GM12878 (cell line): ENCODE results near the gene TIMM17B. TPM values are rescaled to one million over a fixed set of nuclear protein-coding genes. Genes with fewer than 3 reads are reported as not detected.

Source experiments
- ATAC-seq: fragments of 200-7000 bp; cut with Tn5 transposase; 3 replicates; pipeline ENCODE4 v1.9.1; 2020; ENCODE audit warnings: mild to moderate bottlenecking, moderate library complexity
- BruUV-seq: library from RNA; stranded (reverse); fragments of 400-500 nt; replicated peaks from 2 replicates; lab custom pipeline; 2021; lab: Mats Ljungman, UMichigan
- CTCF ChIA-PET: fragments of 300-600 bp; sonication (Branson Sonifier 250); formaldehyde crosslinking; extraction: SDS; loops from one replicate; lab custom pipeline; 2021; ENCODE audit warnings: inconsistent platforms; lab: Yijun Ruan, JAX
- POLR2A ChIA-PET: fragments of 350-600 bp; formaldehyde crosslinking; extraction: SDS; loops from one replicate; lab custom pipeline; 2021; ENCODE audit warnings: inconsistent platforms; lab: Charles Lee
- RAD21 ChIA-PET: fragments of 300-600 bp; sonication (Branson Sonifier 250); formaldehyde crosslinking; loops from one replicate; lab custom pipeline; 2023; ENCODE audit warnings: antibody characterized with exemption; ENCODE audit not compliant: unreplicated experiment; lab: Charles Lee
- SMC1A ChIA-PET: fragments of 300-600 bp; sonication (Branson Sonifier 250); formaldehyde crosslinking; loops from one replicate; lab custom pipeline; 2023; ENCODE audit not compliant: unreplicated experiment, uncharacterized antibody; lab: Charles Lee
- DNase-seq: peaks from one replicate; pipeline ENCODE4 v3.0.0-alpha.2; 2011; ENCODE audit warnings: low read depth, low spot score
- FAIRE-seq: peaks from 3 replicates; lab custom pipeline; 2011; peaks lifted over from hg19 to GRCh38; lab: Jason Lieb, UNC
- H2AFZ ChIP-seq: 2 replicates; pipeline ENCODE4 v1.6.0; 2011; ENCODE audit warnings: low read depth, low read length, control low read depth; ENCODE audit not compliant: control insufficient read depth
- H3K27ac ChIP-seq: 2 replicates; pipeline ENCODE4 v1.5.1; 2011; ENCODE audit warnings: control low read depth; ENCODE audit not compliant: control insufficient read depth, insufficient read depth
- H3K27me3 ChIP-seq, 2 experiments: replicated peaks in 1 of 2; 2 replicates each; pipeline versions ENCODE4 v1.6.0 to v1.6.1; 2011; ENCODE audit warnings: low read length in 1 of 2; ENCODE audit not compliant: control insufficient read depth in 2 of 2, insufficient read depth in 2 of 2
- H3K36me3 ChIP-seq, 2 experiments: 2 replicates each; pipeline ENCODE4 v1.5.1; 2011; ENCODE audit warnings: low read length in 1 of 2; ENCODE audit not compliant: control insufficient read depth in 2 of 2, insufficient read depth in 2 of 2
- H3K4me1 ChIP-seq: 2 replicates; pipeline ENCODE4 v1.6.1; 2011; ENCODE audit warnings: mild to moderate bottlenecking, low read length, moderate library complexity, mixed read lengths; ENCODE audit not compliant: control insufficient read depth, insufficient read depth
- H3K4me2 ChIP-seq: 2 replicates; pipeline ENCODE4 v1.6.0; 2011; ENCODE audit warnings: control low read depth; ENCODE audit not compliant: control insufficient read depth, insufficient read depth
- H3K4me3 ChIP-seq: fragments of 200-600 bp; sonication (generic); 2 replicates; pipeline ENCODE4 v1.5.1; 2016
- H3K79me2 ChIP-seq: 2 replicates; pipeline ENCODE4 v1.6.0; 2011; ENCODE audit warnings: low read length; ENCODE audit not compliant: control insufficient read depth, insufficient read depth
- H3K9ac ChIP-seq: 2 replicates; pipeline ENCODE4 v1.8.0; 2011; ENCODE audit warnings: low read length, control low read depth, mixed read lengths; ENCODE audit not compliant: control insufficient read depth, insufficient read depth
- H3K9me3 ChIP-seq: replicated peaks from 3 replicates; pipeline ENCODE4 v1.5.1; 2011; ENCODE audit warnings: mild to moderate bottlenecking, low read length; ENCODE audit not compliant: control insufficient read depth, insufficient read depth
- H4K20me1 ChIP-seq: 2 replicates; pipeline ENCODE4 v1.6.0; 2011; ENCODE audit not compliant: control insufficient read depth, insufficient read depth
- CBFB ChIP-seq: IDR thresholded peaks from 2 replicates; pipeline ENCODE4 v1.6.1; 2016; ENCODE audit warnings: antibody characterized with exemption, low read depth
- CREM ChIP-seq: IDR thresholded peaks from 2 replicates; pipeline ENCODE4 v1.6.1; 2014; ENCODE audit warnings: antibody characterized with exemption, low read depth
- DPF2 ChIP-seq: fragments of 450-650 bp; IDR thresholded peaks from 2 replicates; pipeline ENCODE4 v1.6.1; 2017; ENCODE audit warnings: mild to moderate bottlenecking
- E4F1 ChIP-seq: fragments of 450-650 bp; IDR thresholded peaks from 2 replicates; pipeline ENCODE4 v1.6.1; 2018; ENCODE audit warnings: borderline replicate concordance, mild to moderate bottlenecking; ENCODE audit not compliant: partially characterized antibody
- ETV6 ChIP-seq, 2 experiments: fragments of 450-650 bp in 1 of 2; IDR thresholded peaks in 1 of 2; conservative IDR thresholded peaks in 1 of 2; 2 replicates each; pipeline ENCODE4 v1.6.1; 2014; ENCODE audit warnings: antibody characterized with exemption in 1 of 2, borderline replicate concordance in 1 of 2, low read depth in 1 of 2, mild to moderate bottlenecking in 1 of 2, moderate library complexity in 1 of 2
- KDM1A ChIP-seq: fragments of 200-600 bp; sonication (generic); IDR thresholded peaks from 2 replicates; pipeline ENCODE4 v1.6.1; 2016; ENCODE audit warnings: borderline replicate concordance
- MYC ChIP-seq: IDR thresholded peaks from 2 replicates; pipeline ENCODE4 v1.6.1; 2011; ENCODE audit warnings: mild to moderate bottlenecking, low read length, moderate library complexity, inconsistent platforms; ENCODE audit not compliant: insufficient read depth, insufficient replicate concordance, insufficient read length, severe bottlenecking
- RAD51 ChIP-seq: fragments of 450-650 bp; IDR thresholded peaks from 2 replicates; pipeline ENCODE4 v1.6.1; 2016; ENCODE audit warnings: moderate library complexity, mild to moderate bottlenecking, inconsistent platforms
- REST ChIP-seq: IDR thresholded peaks from 2 replicates; pipeline ENCODE4 v1.6.1; 2012; ENCODE audit warnings: mild to moderate bottlenecking, low read depth, low read length
- SPI1 ChIP-seq: IDR thresholded peaks from 2 replicates; pipeline ENCODE4 v1.6.1; 2011; ENCODE audit warnings: low read depth, mild to moderate bottlenecking, low read length, moderate library complexity, borderline replicate concordance; ENCODE audit not compliant: insufficient read depth
- STAT1 ChIP-seq: fragments of 450-650 bp; conservative IDR thresholded peaks from 2 replicates; pipeline ENCODE4 v1.6.1; 2014; ENCODE audit warnings: antibody characterized with exemption, mild to moderate bottlenecking
- YBX1 ChIP-seq: fragments of 450-650 bp; IDR thresholded peaks from 2 replicates; pipeline ENCODE4 v1.6.1; 2016; ENCODE audit warnings: antibody characterized with exemption
- ZNF687 ChIP-seq: fragments of 450-650 bp; IDR thresholded peaks from 2 replicates; pipeline ENCODE4 v1.6.1; 2017; ENCODE audit warnings: mild to moderate bottlenecking, moderate library complexity
- WGBS: methylation state at CpG from one replicate; pipeline ENCODE4 v1.1.6; 2016; ENCODE audit warnings: low lambda C conversion rate; ENCODE audit not compliant: insufficient replicate concordance, insufficient coverage; ENCODE audit errors: missing lambda C conversion rate; 5-methylcytosine and 5-hydroxymethylcytosine counted together
- in situ Hi-C: fragments of 300-500 bp; cut with MboI; formaldehyde crosslinking; loops from 9 replicates; pipeline ENCODE4 v1.14.3; 2018; ENCODE audit warnings: mixed read lengths
- intact Hi-C: fragments of 100-400 bp; cut with micrococcal nuclease; formaldehyde crosslinking; loops from one replicate; pipeline ENCODE4 v1.14.2; 2022; ENCODE audit not compliant: unreplicated experiment
- polyA plus RNA-seq, 11 experiments: library from polyadenylated mRNA; depleted of rRNA in 4 of 11; unstranded in 6 of 11; stranded (reverse) in 5 of 11; fragments of >200 nt; fragmentation: Nextera tagmentation in 4 of 11; fragmentation: Illumina TruSeq in 1 of 11; extraction: Ambion mirVana in 4 of 11; extraction: Trizol in 1 of 11; gene quantifications; 1 replicate in 1 of 11; 2 replicates in 10 of 11; pipeline versions ENCODE4 v1.2.1 to v1.2.3, GENCODE V29; 2011 to 2016; ENCODE audit warnings: inconsistent platforms in 2 of 11, missing spikeins in 2 of 11, low read depth in 1 of 11
- total RNA-seq, 4 experiments: library from RNA; depleted of rRNA in 3 of 4; stranded (reverse); fragments of >200 nt in 3 of 4; fragmentation: Illumina TruSeq in 1 of 4; extraction: Trizol in 1 of 4; gene quantifications; 2 replicates each; pipeline versions ENCODE4 v1.2.1 to v1.2.3, GENCODE V29; 2013 to 2021

Gene TIMM17B
- total and polyA plus RNA-seq, 10 of the 15 experiments (the other 5 are each of a cell fraction or from before 2014, with no cell fraction given), result 4.5 to 88.7 (median 47.5) TPM

GRCh38 chrX:48896611-48897011 is 957 bp downstream of the TIMM17B start:
- H3K27ac ChIP-seq, result peak overlapping the region; percentile 93
- BruUV-seq, result no TSS peak
- FAIRE-seq (no peak), ATAC-seq (no peak), DNase-seq (no peak)
- POLR2A ChIA-PET, result interaction anchor here (0.6 to 2.1 kb wide), 3 partner anchors 15 to 242 kb away, joined by 4 to 15 read pairs (median 4); partner anchors contain the start of genes HDAC6 and SLC35A2
- no peaks in the 10 kb centered on the region for H3K4me1 ChIP-seq
- intact Hi-C loops (loop anchor here (5.0 to 10.0 kb wide), 2 partner anchors 146 to 422 kb away; partner anchors contain the start of genes FTSJ1, SLC38A5 and TFE3), in situ Hi-C loops (no loop called here)
- CTCF ChIA-PET, result no interaction called here
- H3K9me3 ChIP-seq, result no peaks in the 10 kb centered on the region; the same call in 2 of the 3 replicates
- H3K79me2 ChIP-seq, result peaks cover 22% of the 10 kb centered on the region
- H3K4me3 ChIP-seq, result peak overlapping the region; percentile 77
- SMC1A ChIA-PET, result interaction anchor here (1.3 to 2.7 kb wide), 2 partner anchors 49 to 248 kb away, joined by 3 to 8 read pairs; no protein-coding TSS in a partner anchor
- no peak overlapping the region for H2AFZ ChIP-seq
- 65% methylated on average over 9 of the region's 9 CpGs for WGBS
- H3K27me3 ChIP-seq, result no peaks in the 10 kb centered on the region
- peak overlapping the region; percentile 71 for H3K4me2 ChIP-seq
- no peaks in the 10 kb centered on the region for H4K20me1 ChIP-seq
- RAD21 ChIA-PET, result interaction anchor here (1.0 to 3.5 kb wide), 3 partner anchors 15 to 248 kb away, joined by 3 to 15 read pairs (median 12); partner anchors contain the start of gene SLC35A2
- peak overlapping the region; percentile 93 for H3K9ac ChIP-seq
- H3K36me3 ChIP-seq, result peaks cover 0 to 1% of the 10 kb centered on the region in 2 experiments; a peak in 2 of 4 replicates
- TF ChIP-seq CBFB (no peak), KDM1A (no peak), ZNF687 (no peak), RAD51 (no peak), SPI1 (no peak), MYC (no peak), DPF2 (no peak), E4F1 (no peak), REST (no peak), CREM (no peak), STAT1 (no peak), ETV6 (conservative IDR thresholded peaks at IDR 0.05 in 1 of 2, IDR thresholded peaks at IDR 0.05 in 1 of 2; ENCODE audit: borderline replicate concordance in 1 of 2, low read depth in 1 of 2) (no peak), YBX1 (no peak)
